Activated CD8-positive, alpha-beta memory T cell treated with anti-CD3 and anti-CD28 coated beads for 4 hours (primary cell): Measurements from ENCODE around the gene CHD6.

Source experiments
- DNase-seq, 2 donors: peaks; one replicate each; pipeline ENCODE4 v3.0.0-alpha.2; 2020; ENCODE audit warnings: low read depth in 2 of 2

Gene CHD6

DNA sequence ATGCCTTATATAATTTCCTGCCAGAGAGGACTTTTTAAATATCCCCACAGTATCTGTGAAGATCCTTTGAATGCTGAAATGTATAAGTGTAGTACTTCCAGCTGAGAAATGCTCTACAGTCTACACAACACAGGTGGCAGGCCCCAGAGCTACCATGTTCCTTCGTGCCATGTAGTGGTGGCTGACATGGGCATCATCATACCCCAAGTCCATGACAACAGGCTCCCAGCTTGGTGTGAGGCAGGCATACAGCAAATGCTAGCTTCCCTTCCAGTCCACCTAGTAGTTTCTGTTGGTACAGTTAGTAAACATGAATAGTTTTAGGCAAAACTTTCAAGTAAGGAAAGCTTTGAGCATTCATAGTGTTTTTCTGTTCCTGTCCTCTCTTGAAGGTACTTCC lies 190.3 kb downstream of the CHD6 start:
- no peak for DNase-seq

DNA sequence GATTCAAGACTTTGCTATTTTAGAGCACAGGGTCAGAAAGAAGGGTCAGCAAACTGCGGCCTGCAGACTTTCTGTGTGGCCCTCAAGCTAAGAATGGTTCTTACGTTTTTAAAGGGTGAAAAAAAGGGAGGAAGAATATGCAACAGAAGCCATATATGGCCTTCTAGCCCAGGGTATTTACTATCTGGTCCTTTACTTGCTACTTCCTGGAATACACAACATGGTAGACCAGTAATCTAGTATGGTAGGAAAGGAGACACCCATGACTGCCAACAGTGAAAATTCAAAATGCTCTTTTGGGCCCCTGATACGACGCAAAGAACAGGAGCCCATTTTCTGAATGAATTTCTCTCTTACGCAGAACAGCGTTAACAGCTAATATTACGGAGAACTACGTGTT lies 191.2 kb downstream of the CHD6 start:
- no peak for DNase-seq

DNA sequence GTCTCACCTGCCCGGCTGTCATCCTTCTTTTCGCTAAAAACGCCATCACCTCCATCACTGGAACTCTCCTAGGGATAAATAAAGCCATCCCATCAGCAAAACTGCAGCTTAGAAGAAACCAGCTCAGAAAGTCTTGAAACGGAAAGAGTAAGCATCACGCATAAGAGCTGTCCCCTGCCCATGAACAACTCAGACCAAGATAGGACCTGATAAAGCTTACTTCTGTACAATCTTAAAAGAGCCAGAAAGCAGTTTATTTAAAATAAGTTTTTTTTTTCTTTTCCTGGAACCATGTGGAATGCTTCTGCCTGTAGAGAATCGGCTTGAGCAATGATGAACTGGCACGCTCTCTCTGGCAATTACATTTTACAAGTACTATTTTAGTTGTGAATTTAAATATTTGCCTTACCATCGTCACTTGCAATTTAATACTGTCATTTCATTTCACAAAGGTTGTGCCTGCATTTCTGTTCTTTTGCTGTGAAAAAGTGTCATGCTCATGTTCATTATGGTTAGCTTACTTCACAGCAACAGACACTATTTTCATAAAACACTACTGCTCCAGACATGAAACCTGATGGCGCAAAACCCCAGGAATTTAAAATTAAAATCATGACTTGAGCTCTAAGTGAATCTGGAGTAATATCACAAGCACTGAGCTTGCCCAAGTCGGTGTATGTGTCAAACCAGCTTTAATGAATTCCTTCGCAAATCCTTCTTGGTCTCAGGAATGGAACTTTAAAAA lies 191.9 kb downstream of the CHD6 start:
- no peak for DNase-seq

DNA sequence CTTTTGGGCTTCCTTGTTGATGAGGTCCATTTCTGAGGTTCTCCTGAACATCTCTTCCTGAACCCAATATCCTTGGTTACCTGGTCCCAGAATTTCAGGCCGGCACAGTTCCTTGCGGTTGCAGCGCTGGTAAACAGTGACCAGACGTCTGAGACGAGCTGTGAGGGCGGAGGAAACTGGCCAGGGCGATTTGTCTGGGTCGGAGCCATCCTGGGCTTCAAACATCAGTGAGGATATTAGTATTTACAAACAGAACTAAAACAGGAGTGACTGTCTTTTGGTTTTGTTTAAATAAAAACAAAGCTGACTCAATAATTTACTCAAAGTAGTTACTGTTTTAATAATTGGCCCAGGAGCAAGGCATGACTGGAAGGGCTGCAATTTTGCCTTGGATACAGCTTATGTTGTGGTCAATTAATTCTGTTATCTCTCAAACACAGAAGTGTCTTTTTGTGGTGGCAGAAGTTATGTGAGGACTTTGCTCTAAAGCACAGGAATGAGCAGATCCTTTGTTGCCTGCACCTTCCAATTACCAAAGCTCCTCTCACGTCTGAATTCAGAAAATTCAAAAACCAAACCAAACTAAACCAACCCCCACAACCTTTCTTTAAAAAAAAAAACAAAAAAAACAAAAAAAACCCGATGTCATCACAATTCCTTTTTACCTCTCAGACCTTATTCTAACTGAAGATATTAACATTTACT lies 192.8 kb downstream of the CHD6 start:
- no peak for DNase-seq

DNA sequence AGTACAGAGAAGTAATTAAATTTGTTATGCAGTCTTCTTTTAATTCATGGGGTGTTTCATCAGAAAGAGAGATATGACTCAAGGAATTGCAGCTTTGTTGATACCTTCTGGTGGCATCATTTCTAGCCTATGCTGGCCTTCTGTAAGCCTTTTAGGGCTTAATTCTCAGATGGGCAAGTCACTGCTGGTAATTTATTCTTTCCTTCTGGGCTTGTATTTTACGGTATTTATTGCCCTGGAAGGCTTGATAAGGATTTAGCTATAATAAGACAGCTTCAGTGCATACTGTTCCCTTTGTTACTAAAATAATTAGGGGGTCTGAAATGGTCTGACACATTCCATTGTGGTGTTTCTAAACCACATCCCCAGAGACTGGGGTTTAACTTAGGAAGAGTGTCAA lies 193.6 kb downstream of the CHD6 start:
- DNase-seq = no peak

DNA sequence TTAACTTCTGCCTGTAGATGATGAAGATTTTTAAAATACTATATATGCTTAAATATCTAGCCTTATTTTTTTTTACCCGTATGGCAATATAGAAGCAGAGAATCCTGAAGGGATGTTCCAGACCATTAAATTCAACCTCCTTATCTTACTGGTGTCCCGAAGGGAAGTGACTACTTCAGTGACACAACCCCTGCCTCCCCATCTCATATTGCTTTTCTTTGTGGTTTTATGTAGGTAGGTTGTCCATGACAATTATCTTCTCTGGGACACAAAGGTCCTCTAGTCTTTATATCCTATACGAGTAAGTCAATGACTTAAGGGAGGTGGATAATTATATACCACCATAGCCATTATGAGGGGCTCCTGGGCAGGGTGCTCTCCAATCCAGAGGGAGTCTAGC lies 194.2 kb downstream of the CHD6 start:
- no peak for DNase-seq

DNA sequence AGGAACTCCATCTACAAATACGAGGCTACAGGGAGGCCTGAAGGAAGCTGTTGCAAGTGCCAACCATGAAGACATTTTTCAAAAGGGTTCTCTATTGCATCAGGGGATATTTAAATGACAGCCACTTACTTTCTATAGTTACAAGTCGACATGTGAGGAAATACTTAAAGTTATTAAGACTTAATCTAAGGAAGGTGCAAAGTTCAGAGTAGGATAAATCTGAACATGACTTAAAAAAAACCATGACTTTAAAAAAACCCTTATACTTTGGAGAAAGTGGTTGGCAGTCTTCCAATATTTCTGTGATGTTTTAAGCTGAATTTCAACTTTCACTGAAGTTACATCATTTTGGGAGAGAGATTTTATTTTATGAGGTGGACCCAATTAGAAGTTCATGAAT lies 195.2 kb downstream of the CHD6 start:
- no peak for DNase-seq

DNA sequence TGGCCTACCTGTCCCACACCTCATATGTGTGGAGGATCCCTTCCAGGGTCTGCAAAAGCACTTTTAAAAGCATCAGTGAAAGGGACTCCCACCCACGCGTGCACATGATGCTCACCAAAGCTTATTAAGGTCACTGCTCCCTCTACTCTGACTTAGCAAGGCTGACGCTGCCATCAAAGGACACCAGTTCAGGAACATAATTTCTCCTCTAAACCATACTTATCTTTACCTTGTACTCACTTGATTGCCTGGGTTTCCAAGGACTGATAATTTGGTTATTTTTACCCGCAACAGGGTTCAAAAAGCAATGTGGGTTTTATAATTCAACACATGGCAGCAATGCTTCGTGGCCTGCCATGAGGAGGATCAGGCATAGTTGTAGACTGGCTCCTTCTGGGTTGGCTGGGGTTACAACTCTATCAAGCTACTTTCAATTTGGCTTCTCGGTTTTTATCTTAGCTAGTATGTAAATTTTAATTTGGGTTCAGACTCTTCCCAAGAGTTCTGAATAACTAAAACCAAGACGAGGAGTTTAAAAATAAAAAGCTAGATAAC lies 199.4 kb downstream of the CHD6 start:
- no peak for DNase-seq

GRCh38 chr20:41418031-41418430 lies 200.1 kb downstream of the CHD6 start:
- DNase-seq = no peak

DNA sequence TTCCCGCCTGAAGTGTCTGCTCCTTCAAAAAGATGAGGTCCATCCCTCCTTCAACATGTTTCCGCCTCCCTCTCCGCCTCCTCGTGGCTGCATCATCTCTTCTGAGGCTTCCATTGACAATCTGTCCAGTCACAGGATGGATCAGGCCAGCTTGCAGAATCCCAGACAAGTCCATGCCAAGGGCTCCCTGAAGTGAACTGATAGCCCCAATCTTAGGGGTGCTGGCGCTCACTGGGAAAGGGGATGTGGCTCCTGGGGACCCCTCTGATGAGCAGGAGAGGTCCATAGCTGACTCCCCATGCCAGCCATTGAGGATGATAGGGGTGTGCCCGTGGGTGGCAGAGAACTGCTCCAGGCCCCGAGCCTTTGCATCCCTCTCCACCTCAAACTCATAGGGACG lies 203.0 kb downstream of the CHD6 start:
- DNase-seq = no peak

DNA sequence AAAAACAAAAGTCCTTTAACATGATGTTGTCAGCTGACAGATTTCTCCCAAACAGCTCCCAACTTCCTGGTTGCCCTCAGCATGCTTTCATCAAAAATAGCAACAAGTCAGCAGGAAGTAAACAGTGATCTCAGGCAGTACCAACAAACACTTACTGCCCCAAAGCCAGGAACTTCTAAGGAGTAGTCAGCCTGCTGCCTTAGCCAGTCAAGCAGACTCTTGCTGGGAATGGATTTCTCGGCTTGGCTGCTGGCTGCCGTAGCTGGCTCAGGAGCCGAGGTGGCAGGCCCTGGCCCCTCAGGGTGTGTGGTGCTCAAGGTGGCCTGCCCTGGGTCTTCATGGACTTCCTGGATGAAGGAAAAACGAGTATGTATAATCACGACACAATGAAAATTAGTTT lies 205.0 kb downstream of the CHD6 start:
- no peak for DNase-seq

- DNase-seq = no peak
Observed at GRCh38 chr20:41412324-41413120, 205.7 kb downstream of the CHD6 start.

DNA sequence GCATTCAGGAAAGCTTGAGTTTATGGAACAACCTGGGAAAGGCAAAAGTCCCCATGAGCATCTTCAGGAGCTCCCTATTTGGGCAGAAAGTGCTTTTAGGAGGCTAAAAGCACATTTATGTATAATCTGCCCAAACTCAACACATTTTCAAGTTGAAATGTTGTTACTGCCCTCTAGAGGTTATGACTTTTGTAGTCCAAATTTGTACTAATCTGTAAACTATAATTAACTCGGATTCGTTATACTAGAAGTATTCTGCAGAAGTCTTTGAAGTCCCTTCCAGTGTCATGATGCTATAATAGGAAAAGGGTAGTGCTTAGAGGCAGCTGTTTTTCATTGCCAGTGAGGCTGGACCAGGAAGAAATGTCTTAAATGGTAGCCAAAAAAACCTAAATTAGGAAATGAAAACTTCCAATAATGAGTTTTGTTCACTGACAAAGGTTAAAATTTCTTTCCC lies 206.8 kb downstream of the CHD6 start:
- DNase-seq = no peak

DNA sequence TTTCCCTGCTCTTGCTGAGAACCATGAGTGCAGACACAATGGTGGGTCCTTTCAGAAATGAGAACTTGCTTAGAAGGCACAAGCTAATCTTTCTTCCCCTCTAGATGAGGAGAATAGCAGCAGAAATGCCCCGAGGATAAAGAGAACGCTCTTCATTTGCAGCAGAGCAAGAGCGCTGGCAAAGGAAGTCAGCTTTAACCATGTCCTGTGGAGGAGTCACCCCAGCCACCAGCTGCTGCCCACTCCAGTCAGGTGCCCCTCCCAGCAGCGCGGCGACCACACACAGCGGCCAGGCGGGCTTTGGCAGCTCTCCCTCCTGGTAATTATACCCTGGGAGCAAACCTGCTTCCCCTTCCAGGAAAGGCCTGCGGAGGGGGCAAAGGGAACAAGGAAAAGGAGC lies 209.2 kb downstream of the CHD6 start:
- DNase-seq = no peak

- DNase-seq = no peak
Observed at GRCh38 chr20:41408156-41408794, 209.9 kb downstream of the CHD6 start.

DNA sequence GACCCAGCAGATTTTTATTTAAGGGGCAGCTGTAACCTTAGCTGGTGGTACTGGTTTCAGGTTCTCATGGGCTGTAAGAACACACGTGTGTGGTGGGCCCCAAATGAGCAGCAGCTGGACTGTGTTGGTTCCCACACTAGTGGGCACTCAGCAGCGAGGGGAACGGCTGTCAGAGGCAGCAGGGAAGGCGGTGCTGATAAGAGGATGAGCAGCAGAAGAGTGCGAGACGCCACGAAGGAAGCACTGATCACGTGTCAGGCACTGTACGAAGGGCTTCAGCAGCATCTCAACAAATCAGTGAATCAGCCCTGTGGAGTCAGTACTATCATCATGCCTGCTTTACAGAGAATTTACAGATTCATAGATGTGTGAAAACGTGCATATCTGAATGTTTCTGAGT lies 210.6 kb downstream of the CHD6 start:
- no peak for DNase-seq

- DNase-seq = no peak
Observed at GRCh38 chr20:41406896-41407444, 211.2 kb downstream of the CHD6 start.

GRCh38 chr20:41406353-41406752 lies 211.8 kb downstream of the CHD6 start:
- DNase-seq = no peak

DNA sequence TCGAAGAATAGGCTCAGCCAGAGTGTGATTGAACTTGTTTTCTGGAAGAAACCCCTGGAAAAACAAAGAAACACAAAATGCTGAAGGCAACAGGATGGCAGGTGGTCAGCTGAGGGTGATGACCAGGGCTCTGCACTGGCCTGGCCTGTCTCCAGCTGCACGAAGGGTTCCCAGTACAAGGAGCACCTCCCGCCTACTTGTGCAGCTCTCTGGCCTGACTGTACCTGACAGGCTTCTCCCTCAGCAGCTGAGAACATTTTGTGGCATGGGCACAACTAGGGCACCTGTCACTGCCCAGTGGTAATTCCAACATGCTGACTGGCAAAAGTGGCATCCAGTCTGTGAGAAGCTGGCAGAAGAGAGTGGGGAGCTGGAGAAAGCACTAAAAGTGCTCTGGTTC lies 212.7 kb downstream of the CHD6 start:
- no peak for DNase-seq

DNA sequence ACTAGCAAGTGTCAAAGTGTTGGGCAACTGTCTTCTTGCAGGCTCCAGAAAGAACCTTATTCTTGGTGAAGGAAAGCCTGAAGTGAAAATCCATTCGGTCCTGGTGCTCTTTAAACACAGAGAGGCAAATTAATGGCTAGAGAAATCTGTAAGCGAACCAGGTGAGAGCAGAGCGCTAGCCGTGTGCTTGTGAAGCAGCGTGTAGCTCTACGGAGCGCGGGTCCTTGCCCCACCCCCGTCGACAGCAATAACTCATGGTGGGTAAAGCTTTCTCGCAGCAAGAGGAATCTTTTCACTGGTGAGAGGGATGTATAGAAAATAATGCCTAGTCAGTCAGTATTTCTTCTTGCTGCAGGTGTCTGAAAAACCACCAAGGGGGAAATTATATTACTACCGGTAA lies 214.6 kb downstream of the CHD6 start:
- no peak for DNase-seq

- no peak for DNase-seq
Observed at GRCh38 chr20:41398408-41398807, 219.8 kb downstream of the CHD6 start.
